ENCODE results near the gene MAGI1.

The MAGI1 gene

GRCh38 chr3:65478551-65479500 lies 559.9 kb downstream of the MAGI1 start:
- Histone ChIP-seq H3K9ac (no peak overlapping the region), H2AFZ (ENCODE audit: low read depth) (no peak overlapping the region), H3K4me3 (IDR thresholded peaks at IDR 0.05; ENCODE audit: insufficient read depth, low read depth, low read length) (no peak overlapping the region), H4K20me1 (ENCODE audit: insufficient read depth) (no peaks in the 10 kb centered on the region), H3K27me3 (ENCODE audit: insufficient read depth, low read depth) (no peaks in the 10 kb centered on the region), H3K36me3 (ENCODE audit: insufficient read depth) (no peaks in the 10 kb centered on the region), H3K79me2 (ENCODE audit: insufficient read depth, low read depth) (no peaks in the 10 kb centered on the region), H3K4me2 (no peak overlapping the region), H3K4me1 (ENCODE audit: low read depth, poor library complexity, severe bottlenecking) (no peaks in the 10 kb centered on the region), H3K27ac (no peak overlapping the region)
- no peak for TF ChIP-seq CTCF (conservative IDR thresholded peaks at IDR 0.05; ENCODE audit: low read depth, low read length)

DNA sequence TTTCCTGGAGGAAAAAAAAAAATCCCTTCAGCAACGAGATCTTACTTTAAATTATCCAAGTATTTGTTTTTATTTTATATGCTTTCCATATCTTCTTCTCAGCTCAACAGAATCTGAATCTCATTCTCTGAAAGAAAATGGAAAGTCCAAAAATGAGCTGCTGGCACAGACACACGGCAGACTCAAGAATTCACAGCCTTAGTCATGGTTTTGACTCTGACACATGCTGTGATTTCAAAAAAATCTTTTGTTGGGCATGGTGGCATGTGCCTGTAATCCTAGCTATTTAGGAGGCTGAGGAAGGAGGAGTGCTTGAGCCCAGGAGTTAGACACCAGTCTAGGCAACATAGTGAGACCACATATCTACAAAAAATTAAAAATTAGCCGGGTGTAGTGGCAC lies 565.0 kb downstream of the MAGI1 start:
- H2AFZ ChIP-seq (ENCODE audit: low read depth), result no peak overlapping the region
- no peak overlapping the region for H3K9ac ChIP-seq
- no peaks in the 10 kb centered on the region for H3K79me2 ChIP-seq (ENCODE audit: insufficient read depth, low read depth)
- no peak overlapping the region for H3K4me3 ChIP-seq (IDR thresholded peaks at IDR 0.05; ENCODE audit: insufficient read depth, low read depth, low read length)
- no peaks in the 10 kb centered on the region for H3K27me3 ChIP-seq (ENCODE audit: insufficient read depth, low read depth)
- H3K36me3 ChIP-seq (ENCODE audit: insufficient read depth), result no peaks in the 10 kb centered on the region
- H3K4me1 ChIP-seq (ENCODE audit: low read depth, poor library complexity, severe bottlenecking), result no peaks in the 10 kb centered on the region
- H3K27ac ChIP-seq, result no peak overlapping the region
- no peaks in the 10 kb centered on the region for H4K20me1 ChIP-seq (ENCODE audit: insufficient read depth)
- TF ChIP-seq CTCF (conservative IDR thresholded peaks at IDR 0.05; ENCODE audit: low read depth, low read length), result no peak
- no peak overlapping the region for H3K4me2 ChIP-seq

DNA sequence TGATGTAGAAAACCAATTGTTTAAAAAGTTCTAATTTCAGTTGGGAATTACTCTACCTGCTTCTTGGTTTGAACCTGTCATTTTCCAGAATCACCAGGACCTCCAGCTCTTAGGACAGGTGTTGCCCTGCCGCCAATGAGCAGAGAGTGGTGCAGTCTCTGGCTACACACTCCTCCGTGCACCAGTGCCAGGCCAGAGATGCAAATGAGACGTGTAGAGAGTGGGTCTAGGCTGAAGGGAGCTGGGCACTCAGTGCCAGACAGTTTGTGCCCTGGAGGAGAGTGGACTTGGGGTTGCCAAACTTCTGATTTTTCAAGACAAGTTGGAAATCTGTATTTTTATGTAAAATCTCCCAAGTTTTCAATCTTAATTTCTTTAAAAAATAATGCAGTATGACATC lies 566.2 kb downstream of the MAGI1 start:
- Histone ChIP-seq H3K36me3 (ENCODE audit: insufficient read depth) (no peaks in the 10 kb centered on the region), H3K27me3 (ENCODE audit: insufficient read depth, low read depth) (no peaks in the 10 kb centered on the region), H2AFZ (ENCODE audit: low read depth) (no peak overlapping the region), H3K4me3 (IDR thresholded peaks at IDR 0.05; ENCODE audit: insufficient read depth, low read depth, low read length) (no peak overlapping the region), H3K4me1 (ENCODE audit: low read depth, poor library complexity, severe bottlenecking) (no peaks in the 10 kb centered on the region), H3K4me2 (no peak overlapping the region), H3K79me2 (ENCODE audit: insufficient read depth, low read depth) (no peaks in the 10 kb centered on the region), H3K9ac (no peak overlapping the region), H4K20me1 (ENCODE audit: insufficient read depth) (no peaks in the 10 kb centered on the region), H3K27ac (no peak overlapping the region)
- no peak for TF ChIP-seq CTCF (conservative IDR thresholded peaks at IDR 0.05; ENCODE audit: low read depth, low read length)

- no peak for TF ChIP-seq CTCF (conservative IDR thresholded peaks at IDR 0.05; ENCODE audit: low read depth, low read length)
- Histone ChIP-seq H3K4me2 (no peak overlapping the region), H3K27me3 (ENCODE audit: insufficient read depth, low read depth) (no peaks in the 10 kb centered on the region), H3K9ac (no peak overlapping the region), H3K27ac (no peak overlapping the region), H3K4me1 (ENCODE audit: low read depth, poor library complexity, severe bottlenecking) (no peaks in the 10 kb centered on the region), H3K4me3 (IDR thresholded peaks at IDR 0.05; ENCODE audit: insufficient read depth, low read depth, low read length) (no peak overlapping the region), H3K36me3 (ENCODE audit: insufficient read depth) (no peaks in the 10 kb centered on the region), H2AFZ (ENCODE audit: low read depth) (no peak overlapping the region), H3K79me2 (ENCODE audit: insufficient read depth, low read depth) (no peaks in the 10 kb centered on the region), H4K20me1 (ENCODE audit: insufficient read depth) (no peaks in the 10 kb centered on the region)
These were observed 572.3 kb downstream of the MAGI1 start for GRCh38 chr3:65466300-65466988.
